HEK293T (cell line): Measurements from ENCODE around the gene BHLHE40.

Experiments
- CTCF ChIA-PET: fragments of 350-600 bp; formaldehyde crosslinking; extraction: SDS; loops from one replicate; lab custom pipeline; 2021; ENCODE audit warnings: antibody characterized with exemption, inconsistent platforms; lab: Yijun Ruan, JAX
- POLR2A ChIA-PET: fragments of 350-600 bp; formaldehyde crosslinking; extraction: SDS; loops from one replicate; lab custom pipeline; 2020; ENCODE audit warnings: antibody characterized with exemption, inconsistent platforms; lab: Yijun Ruan, JAX
- DNase-seq: peaks from one replicate; pipeline ENCODE4 v3.0.0; 2012; ENCODE audit warnings: mixed read lengths; ENCODE audit errors: extremely low spot score
- ARNT ChIP-seq: fragments of 450-650 bp; IDR thresholded peaks from 2 replicates; pipeline ENCODE4 v1.6.1; 2017; ENCODE audit warnings: mild to moderate bottlenecking
- BHLHE40 ChIP-seq: fragments of 450-650 bp; IDR thresholded peaks from 2 replicates; pipeline ENCODE4 v1.6.1; 2016; ENCODE audit warnings: mild to moderate bottlenecking, moderate library complexity, borderline replicate concordance
- CTBP1 ChIP-seq: fragments of 450-650 bp; IDR thresholded peaks from 2 replicates; pipeline ENCODE4 v1.6.1; 2016; ENCODE audit warnings: borderline replicate concordance
- ELF4 ChIP-seq: fragments of 450-650 bp; IDR thresholded peaks from 2 replicates; pipeline ENCODE4 v1.6.1; 2017; ENCODE audit warnings: antibody characterized with exemption
- FOXA1 ChIP-seq: fragments of 450-650 bp; IDR thresholded peaks from 2 replicates; pipeline ENCODE4 v1.6.1; 2016; ENCODE audit warnings: mild to moderate bottlenecking
- FOXK2 ChIP-seq: fragments of 450-650 bp; IDR thresholded peaks from 2 replicates; pipeline ENCODE4 v1.6.1; 2016; ENCODE audit warnings: mild to moderate bottlenecking
- FOXM1 ChIP-seq: fragments of 450-650 bp; IDR thresholded peaks from 2 replicates; pipeline ENCODE4 v1.6.1; 2017; ENCODE audit warnings: mild to moderate bottlenecking, borderline replicate concordance
- HDGF ChIP-seq: fragments of 450-650 bp; IDR thresholded peaks from 2 replicates; pipeline ENCODE4 v1.6.1; 2017; ENCODE audit warnings: antibody characterized with exemption, borderline replicate concordance
- L3MBTL2 ChIP-seq: fragments of 450-650 bp; conservative IDR thresholded peaks from 2 replicates; pipeline ENCODE4 v1.6.1; 2016; ENCODE audit warnings: mild to moderate bottlenecking
- LEF1 ChIP-seq: fragments of 450-650 bp; IDR thresholded peaks from 2 replicates; pipeline ENCODE4 v1.6.1; 2017; ENCODE audit warnings: mild to moderate bottlenecking, borderline replicate concordance
- NFRKB ChIP-seq: fragments of 450-650 bp; IDR thresholded peaks from 2 replicates; pipeline ENCODE4 v1.6.1; 2016; ENCODE audit warnings: mild to moderate bottlenecking, moderate library complexity
- PKNOX1 ChIP-seq: fragments of 450-650 bp; IDR thresholded peaks from 2 replicates; pipeline ENCODE4 v1.6.1; 2016
- SP1 ChIP-seq: fragments of 450-650 bp; IDR thresholded peaks from 2 replicates; pipeline ENCODE4 v1.6.1; 2017
- SUZ12 ChIP-seq: fragments of 450-650 bp; IDR thresholded peaks from 2 replicates; pipeline ENCODE4 v1.6.1; 2016; ENCODE audit warnings: mild to moderate bottlenecking
- TARDBP ChIP-seq: fragments of 450-650 bp; IDR thresholded peaks from 2 replicates; pipeline ENCODE4 v1.6.1; 2016
- ZNF384 ChIP-seq: fragments of 450-650 bp; IDR thresholded peaks from 2 replicates; pipeline ENCODE4 v1.6.1; 2016

Gene BHLHE40

GRCh38 chr3:4982773-4983738, 3.8 kb downstream of the BHLHE40 start:
- no peak for DNase-seq
- POLR2A ChIA-PET: interaction anchor here (0.7 to 12.2 kb wide), 6 partner anchors 11 to 263 kb away, joined by 3 to 159 read pairs (median 14); no protein-coding TSS in a partner anchor
- CTCF ChIA-PET: interaction anchor here (0.6 to 1.9 kb wide), 7 partner anchors 35 to 271 kb away, joined by 3 to 7 read pairs (median 4); no protein-coding TSS in a partner anchor
- TF ChIP-seq PKNOX1: no peak
- TF ChIP-seq FOXM1: no peak
- TF ChIP-seq ELF4: no peak
- no peak for TF ChIP-seq FOXK2
- TF ChIP-seq NFRKB: no peak

GRCh38 chr3:4983739-4984510, 4.7 kb downstream of the BHLHE40 start:
- TF ChIP-seq HDGF (no peak), SUZ12 (no peak), L3MBTL2 (no peak), LEF1 (no peak), SP1 (no peak), ARNT (no peak), BHLHE40 (no peak), CTBP1 (no peak), PKNOX1 (no peak), FOXM1 (no peak), FOXA1 (no peak), TARDBP (no peak), ELF4 (no peak), ZNF384 (no peak), FOXK2 (no peak), NFRKB (no peak)
- POLR2A ChIA-PET: interaction anchor here (0.7 to 12.2 kb wide), 7 partner anchors 10 to 264 kb away, joined by 3 to 159 read pairs (median 6); no protein-coding TSS in a partner anchor
- DNase-seq: no peak
- CTCF ChIA-PET: interaction anchor here (0.8 to 1.9 kb wide), 6 partner anchors 8 to 272 kb away, joined by 3 to 5 read pairs (median 4); no protein-coding TSS in a partner anchor

- no peak for DNase-seq
- TF ChIP-seq ARNT (no peak), ZNF384 (no peak), FOXA1 (no peak), NFRKB (no peak), ELF4 (no peak), FOXK2 (no peak), L3MBTL2 (no peak), LEF1 (no peak), BHLHE40 (no peak), CTBP1 (no peak), HDGF (no peak), SUZ12 (no peak), FOXM1 (no peak), TARDBP (no peak), SP1 (no peak), PKNOX1 (no peak)
- ChIA-PET CTCF (interaction anchor here (0.7 to 1.9 kb wide), 6 partner anchors 8 to 273 kb away, joined by 3 to 5 read pairs (median 3); no protein-coding TSS in a partner anchor), POLR2A (interaction anchor here (1.2 to 12.2 kb wide), 6 partner anchors 10 to 157 kb away, joined by 3 to 159 read pairs (median 14); no protein-coding TSS in a partner anchor)
Observed at GRCh38 chr3:4984511-4984864, 5.3 kb downstream of the BHLHE40 start.

- no peak for DNase-seq
- POLR2A ChIA-PET: interaction anchor here (0.7 to 12.2 kb wide), 12 partner anchors 8 to 158 kb away, joined by 3 to 159 read pairs (median 8); no protein-coding TSS in a partner anchor
- TF ChIP-seq SP1: no peak
- TF ChIP-seq SUZ12: no peak
- TF ChIP-seq ELF4: no peak
- TF ChIP-seq TARDBP: no peak
- no peak for TF ChIP-seq ZNF384
- TF ChIP-seq BHLHE40: no peak
- TF ChIP-seq CTBP1: no peak
- TF ChIP-seq HDGF: no peak
- TF ChIP-seq NFRKB: no peak
- no peak for TF ChIP-seq FOXM1
- TF ChIP-seq PKNOX1: no peak
- no peak for TF ChIP-seq FOXA1
- TF ChIP-seq ARNT: no peak
- TF ChIP-seq LEF1: no peak
- TF ChIP-seq FOXK2: no peak
- CTCF ChIA-PET: interaction anchor here (0.5 to 1.2 kb wide), 6 partner anchors 9 to 271 kb away, joined by 3 read pairs; no protein-coding TSS in a partner anchor
Observed at GRCh38 chr3:4985330-4986174, 6.3 kb downstream of the BHLHE40 start.
